HG03521 (cell line): ENCODE results near the gene INHBB.
"Not testable (repeated sequence)": the region's sequence is repeated elsewhere in the genome, so short reads cannot be mapped to it uniquely, and the experiment has no call there.

ENCODE experiments used
- ATAC-seq: cut with Tn5 transposase; IDR thresholded peaks from one replicate; pipeline ENCODE4 v1.9.1; 2021; ENCODE audit warnings: mild to moderate bottlenecking, moderate library complexity; ENCODE audit not compliant: unreplicated experiment

The INHBB gene

DNA sequence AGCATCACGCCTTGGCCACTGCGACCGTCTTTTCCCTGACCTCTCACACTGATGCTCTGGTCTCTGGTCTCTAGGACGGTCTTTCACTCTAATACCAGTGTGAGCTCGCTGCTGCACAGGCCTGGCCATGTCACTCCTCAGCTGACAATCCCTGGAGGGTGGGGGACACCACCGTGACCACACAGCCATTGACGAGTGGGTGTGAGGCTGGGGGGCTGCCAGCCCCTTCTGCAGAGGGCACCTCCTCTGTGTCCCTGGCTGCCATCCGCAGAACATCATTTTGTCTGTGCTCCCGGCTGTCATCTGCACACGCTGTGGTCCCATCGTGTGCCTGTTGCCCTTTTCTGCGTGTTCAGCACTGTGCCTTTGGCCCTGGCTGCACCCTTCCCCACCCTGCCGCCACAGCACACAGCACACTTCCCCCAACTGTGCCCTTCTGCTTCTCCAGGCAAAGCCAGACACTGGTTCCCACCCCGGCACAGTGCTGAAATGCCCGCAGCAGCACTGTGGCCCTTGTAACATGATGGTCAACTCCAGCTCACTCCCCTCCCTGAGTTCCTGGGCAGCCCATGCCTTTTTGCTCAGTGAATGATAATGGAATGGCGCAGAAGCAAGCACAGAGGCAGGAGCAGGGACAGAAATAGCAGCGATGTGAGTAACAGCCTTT is 30.4 kb upstream of the INHBB start:
- ATAC-seq: no peak

DNA sequence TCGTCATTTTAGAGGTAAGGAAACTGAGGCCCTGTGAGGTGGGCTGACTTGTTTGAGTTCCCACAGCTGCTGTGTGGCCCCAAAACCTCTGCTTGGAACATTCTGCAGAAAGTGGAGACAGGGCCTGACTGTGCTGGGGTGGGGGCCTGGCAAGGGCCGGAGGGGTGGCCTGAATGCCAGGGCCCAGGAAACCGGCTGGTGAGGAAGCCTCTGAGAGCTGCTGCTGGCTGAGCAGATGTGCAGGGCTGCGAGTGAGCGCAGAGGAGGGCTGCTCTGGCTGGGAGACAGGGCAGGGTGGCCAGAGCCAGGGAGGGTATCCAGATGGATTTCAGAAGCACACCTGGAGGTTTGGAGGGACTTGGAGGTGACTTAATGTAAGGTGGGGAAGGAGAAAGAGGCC is 29.9 kb upstream of the INHBB start:
- no peak for ATAC-seq

DNA sequence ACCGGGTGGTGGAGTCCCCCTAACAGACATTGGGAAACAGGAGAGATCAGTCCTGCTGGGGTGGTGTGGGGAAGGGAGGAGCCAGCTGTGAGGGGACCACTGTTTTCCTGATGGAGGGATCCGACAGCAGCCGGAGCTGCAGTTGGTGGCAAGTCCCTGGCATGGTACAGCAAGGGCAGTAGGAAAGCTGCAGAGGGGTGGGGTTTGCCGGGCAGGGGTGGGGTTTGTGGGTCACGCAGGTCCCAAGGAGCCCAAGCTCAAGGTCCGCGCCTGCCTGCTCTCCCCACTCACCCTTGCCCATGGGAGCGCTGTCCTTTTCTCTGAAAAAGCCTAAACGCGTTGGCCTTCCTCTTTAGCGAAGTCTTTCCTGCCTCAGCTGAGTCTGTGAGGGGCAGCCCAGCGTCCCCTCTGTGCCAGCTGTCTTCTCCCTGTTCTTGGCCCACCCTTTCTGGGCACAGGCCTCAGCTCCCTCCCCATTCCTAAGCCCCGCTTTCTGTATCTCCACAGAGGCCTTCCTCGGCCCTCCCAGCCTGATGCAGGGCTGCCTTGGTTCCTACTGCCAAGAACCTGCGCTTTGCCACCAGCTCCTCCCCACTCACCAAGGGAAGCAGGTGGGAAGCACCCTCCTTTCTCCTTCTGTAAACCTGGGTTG is 29.3 kb upstream of the INHBB start:
- no peak for ATAC-seq

DNA sequence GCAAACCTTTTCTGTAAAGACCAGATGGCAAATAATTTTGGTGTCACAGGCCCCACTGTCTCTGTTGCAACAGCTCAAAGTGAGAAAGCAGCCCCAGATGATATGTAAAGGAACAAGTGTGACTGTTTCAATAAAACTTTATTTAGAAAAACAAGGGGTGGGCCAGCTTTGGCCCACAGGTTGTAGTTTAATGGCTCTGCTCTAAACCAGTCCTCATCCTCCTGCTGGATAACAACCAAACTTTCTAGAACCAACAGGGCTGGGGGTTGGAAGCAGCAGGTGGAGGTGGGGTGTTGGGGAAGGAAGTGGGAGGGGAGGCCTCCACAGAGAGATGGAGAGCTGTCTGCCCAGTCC is 28.8 kb upstream of the INHBB start:
- ATAC-seq: no peak

DNA sequence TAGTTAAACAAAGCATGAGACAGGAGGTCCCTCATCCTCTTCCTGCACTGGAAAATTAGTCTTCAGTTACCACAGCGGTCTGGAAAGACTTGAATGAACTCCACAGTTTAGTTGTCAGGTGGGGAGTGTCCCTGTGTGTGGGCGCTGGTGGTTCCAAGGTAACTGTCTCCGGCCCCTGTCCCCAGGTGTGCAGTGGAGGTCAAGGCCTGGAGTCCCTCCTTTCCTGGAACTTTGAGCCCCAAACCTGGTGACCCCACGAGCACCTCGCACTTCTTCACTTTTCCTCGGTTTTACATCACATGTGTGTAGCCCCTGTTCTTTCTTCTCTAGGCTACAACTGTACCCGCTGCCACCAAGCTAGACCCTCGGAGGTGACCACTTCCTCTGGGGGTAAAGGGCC is 28.0 kb upstream of the INHBB start:
- ATAC-seq: no peak

DNA sequence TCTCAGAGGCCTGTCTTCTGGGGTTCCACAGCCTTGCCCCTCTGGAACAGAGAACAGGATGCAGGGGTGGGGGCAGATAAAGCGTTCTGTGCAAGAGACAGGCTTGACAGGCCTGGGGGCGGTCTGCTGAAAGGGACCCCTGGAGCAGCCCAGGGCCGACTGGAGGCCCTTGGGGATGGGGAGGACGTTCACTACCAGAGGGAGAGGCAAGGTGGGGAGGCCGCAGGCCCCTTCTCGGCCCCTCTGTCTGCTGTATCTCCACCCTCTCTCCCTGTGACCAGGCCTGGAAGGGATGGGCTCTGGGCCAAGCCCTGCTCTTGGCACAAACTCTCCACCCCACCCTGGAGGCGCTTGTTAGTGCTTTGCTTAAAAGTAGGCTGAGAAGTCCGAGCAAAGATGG is 27.3 kb upstream of the INHBB start:
- no peak for ATAC-seq

DNA sequence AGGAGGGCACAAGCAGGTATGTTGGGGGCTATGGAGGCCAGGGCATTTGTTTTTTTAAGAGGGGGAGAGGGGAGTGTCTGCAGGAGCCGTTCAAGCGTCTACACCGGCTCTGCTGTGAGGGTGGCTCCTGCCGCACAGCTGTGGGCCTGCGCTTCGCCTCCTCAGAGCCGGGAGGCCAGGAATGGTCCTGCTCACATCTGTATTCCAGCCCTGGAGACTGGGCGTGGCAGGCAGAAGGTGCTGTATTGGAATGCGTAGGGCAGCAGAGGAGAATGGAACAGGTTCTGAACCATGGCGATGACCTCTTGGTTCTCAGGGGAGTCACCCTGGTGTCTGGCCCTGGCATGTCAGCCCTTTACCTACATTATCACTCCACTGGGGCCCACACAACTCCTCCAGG is 26.8 kb upstream of the INHBB start:
- ATAC-seq: no peak

DNA sequence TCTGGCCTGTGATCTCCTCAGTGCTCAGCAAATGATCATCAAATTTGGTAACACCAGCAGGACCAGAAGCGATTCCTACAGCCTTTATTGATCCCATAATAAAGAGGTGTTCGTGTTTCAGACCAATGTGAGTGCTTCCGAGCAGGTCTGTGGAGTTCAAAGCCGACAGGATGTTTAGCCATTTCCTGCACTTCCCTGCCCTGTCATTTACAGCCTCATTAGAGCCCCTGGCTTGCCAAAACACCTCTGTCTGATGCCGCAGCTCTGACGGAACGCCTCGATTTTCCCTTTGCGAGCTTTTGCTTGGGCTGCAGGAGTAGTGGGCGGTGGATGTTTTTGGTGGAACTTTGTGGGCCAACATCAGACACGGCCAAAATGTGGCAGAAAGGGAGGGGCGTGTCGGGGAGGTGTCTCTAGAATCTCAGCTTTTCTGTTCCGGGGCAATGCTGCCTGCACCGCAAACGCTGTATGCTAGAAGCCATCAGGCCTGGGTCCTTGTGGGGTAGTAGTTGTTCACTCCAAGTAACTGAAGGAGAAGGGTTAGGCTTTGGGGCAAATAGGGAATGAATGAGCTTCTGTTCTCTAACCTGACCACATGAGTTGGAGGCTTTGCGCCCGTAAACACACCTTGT is 26.1 kb upstream of the INHBB start:
- ATAC-seq: no peak

DNA sequence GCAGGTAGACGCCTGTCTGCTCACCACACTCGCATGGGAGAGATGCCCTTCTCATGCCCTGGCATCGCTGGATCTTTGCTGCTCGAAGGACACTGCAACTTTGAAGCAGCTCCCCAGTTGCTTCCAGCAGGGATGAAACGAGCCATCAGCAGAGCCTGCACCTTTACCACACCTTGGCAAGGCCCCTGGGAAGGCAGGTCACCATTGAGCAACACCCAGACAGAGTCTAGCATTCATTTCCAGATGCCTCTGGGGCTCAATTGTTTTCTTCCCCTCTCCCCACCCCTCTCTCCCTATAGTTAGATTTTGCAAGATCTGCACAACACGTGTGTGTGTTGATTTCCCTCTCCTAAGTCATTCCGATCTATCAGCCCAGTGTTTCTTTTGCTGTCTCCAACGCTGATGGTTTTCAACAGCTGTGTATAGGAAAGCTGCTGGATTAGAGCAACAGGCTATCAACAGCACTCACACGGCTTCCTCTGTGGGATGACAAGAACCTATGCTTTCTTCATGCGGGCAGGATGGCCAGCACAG is 25.6 kb upstream of the INHBB start:
- ATAC-seq: no peak

DNA sequence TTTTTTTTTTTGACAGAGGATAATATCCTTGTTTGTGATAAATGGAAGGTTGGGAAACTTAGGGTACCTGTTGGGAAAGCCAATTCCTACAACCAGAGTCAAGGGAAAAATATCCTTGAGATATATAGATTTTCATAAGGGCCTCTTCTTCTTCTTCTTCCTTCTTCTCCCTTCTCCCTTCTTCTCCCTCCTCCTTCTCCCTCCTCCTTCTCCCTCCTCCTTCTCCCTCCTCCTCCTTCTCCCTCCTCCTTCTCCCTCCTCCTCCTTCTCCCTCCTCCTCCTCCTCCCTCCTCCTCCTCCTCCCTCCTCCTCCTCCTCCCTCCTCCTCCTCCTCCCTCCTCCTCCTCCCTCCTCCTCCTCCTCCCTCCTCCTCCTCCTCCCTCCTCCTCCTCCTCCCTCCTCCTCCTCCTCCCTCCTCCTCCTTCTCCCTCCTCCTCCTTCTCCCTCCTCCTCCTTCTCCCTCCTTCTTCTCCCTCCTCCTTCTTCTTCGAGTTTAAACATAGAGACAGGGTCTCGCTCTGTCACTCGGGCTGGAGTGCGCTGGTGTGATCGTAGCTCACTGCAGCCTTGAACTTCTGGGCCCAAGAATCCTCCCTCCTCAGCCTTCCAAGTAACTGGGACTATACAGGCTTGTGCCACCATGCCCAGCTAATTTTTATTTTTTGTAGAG is 24.9 kb upstream of the INHBB start:
- ATAC-seq: not testable (repeated sequence)

DNA sequence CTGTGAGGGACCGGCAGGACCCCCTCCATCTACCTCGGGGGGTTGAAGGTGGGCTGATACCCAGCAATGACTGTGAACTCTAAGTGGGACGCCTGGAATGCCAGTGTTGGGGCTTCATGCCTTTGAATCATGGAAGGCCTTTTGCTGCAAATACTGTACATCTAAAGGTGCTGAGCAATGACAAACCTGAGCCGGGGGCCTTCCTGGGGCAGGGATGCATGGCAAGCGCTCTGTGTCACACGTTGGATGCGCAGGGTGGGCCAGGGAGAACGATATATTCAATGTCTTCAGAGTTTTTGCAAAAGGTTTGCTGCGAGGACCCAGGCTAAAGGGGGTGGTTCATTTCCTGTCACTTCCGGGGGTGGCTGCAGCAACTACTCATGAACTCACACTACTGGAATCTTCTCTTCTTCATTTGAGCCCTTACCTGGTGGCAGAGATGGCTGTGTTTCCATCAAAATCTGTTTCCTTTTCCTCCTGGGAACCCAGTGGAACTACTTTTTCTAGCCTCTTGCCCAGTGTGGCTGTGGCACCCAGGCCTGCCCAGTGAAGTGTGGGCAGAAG is 24.1 kb upstream of the INHBB start:
- ATAC-seq: no peak

DNA sequence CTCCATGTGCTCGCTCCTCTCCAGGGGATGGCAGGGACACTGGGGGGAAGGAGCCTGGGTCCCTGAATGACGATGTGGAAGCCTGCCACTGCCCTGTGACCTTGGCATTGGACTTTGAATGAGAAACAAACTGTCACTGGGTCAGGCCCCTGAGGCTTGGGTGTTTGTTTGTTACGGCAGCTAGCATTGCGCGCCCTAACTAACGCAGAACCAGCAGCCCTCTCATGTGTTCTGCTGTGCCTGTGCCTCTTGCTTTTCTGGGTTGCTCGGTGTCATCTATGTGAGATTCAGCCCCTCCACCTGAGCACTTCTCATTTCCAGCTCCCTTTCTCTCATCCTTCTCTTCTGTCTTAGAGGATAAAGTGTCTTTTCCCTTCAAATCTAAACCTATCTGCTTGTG is 23.6 kb upstream of the INHBB start:
- ATAC-seq: no peak

DNA sequence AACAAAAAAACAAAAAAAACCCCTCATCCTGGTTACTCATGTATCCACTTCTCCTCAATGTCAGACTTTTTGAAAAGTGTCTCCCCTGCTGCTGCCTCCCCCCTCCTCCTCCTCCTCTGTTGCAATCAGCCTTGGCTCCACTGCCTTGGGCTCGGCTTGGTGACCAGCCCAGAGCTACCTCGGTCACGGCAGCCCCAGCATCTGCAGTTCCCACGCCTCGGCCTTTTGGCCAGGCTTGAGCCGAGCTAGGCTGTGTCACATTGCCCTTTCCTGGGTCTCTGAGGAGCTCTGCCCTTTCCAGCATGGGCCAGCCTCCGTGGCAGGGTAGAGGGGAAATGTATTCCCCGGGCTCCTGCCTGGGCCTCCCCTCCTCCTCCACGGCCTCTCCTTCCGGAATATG is 22.7 kb upstream of the INHBB start:
- no peak for ATAC-seq

DNA sequence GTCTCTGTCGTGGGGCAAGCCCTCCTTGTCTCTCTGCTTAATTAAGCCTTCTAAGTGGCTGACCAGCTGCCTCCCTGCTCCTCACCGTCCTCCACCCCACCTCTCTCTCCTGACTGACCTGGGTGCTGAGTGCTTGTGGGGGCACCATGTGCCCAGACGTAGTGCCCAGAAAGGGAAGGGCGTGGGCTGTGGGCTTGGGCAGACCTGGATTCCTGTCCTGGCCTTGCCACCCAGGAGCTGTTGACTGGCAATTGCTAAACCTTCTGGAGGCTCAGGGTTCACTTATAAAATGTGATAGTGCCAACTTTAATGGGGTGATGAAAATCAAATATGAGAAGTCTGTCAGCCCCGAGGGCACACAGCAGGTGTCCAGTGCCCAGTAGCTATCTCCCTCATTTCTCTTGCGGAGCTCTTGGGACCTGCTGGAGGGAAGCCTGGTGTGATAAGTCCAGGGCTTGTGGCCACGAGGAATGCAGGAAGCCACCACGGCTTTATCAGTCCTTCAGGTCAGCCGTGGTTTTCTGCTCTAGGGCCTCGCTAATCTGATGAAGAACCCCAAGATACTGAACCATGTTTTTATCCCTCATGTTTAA is 22.0 kb upstream of the INHBB start:
- ATAC-seq: no peak

DNA sequence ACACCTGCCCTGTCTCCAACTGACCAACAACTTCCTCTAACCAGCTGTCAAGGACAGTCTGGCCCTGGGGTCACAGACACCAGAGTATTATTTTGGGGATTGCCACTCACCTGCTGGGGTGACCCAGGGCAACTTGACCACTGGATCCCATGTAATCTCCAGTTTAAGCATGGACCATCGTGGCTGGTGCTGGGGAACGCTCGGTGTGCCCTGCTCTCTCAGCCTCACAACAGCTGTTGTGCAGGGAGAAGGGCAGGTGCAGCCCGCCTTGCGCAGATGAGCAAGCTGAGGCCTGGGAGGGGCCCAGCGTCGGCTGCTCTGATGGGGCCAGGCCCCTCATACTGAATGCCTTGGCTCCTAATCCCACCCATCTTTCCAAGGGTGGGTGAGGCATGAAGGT is 21.0 kb upstream of the INHBB start:
- no peak for ATAC-seq

DNA sequence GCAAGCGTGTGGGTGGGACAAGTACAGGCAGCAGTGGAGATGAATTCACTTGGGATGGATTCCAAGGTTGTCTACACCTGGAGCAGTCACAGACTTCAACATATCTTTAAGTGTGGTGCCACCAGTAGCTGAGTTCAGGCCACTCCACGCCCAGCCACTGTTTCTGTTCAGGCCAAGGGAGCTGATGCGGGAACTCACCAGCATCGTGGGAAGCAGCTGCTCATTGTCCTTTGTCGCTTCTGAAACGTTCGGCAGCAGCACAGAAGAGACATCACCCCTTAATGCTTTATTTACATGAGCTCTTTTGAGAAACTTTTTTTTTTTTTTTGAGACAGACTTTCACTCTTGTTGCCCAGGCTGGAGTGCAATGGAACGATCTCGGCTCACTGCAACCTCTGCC is 19.9 kb upstream of the INHBB start:
- ATAC-seq: no peak

DNA sequence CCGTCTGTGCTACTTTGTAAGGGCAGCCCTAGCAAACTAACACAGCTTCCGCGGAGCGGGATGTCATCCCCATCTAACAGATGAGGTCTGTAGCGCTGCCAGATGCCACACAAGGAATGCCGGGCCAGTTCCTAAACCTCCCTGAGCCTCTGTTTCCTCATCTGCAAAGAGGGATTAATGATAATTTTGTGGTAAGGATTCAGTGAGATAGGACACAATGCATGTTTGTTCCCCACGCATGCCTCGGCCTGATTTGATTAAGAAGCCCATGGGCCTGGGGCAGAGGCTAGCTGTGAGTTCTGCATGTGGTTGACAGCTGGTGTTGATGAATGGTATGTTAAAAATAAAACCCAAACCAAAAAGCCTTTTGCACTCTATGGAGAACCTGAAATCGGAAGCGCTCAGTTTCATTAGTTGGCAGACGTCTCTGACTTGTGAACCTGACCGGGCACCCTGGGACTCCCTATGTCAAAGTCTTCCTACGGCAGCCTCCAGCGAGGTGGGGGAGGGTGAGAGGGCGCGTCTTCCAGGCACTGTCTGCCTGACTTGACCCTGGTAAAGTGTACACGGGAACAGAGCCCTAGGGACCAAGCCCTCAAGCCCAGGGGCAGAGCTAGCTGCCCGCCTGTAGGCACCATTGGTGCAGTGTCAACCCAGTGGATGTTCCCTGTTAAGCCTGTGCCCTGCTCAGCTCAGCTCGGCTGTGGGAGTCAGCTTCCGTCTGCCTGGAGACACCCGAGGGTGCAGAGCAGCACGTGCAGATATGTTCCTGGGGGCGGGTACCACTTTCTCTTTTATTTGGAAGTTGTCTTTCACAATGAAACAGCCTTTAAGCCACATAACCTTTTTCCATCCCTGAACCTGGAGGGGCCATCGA is 14.8 kb upstream of the INHBB start:
- no peak for ATAC-seq

DNA sequence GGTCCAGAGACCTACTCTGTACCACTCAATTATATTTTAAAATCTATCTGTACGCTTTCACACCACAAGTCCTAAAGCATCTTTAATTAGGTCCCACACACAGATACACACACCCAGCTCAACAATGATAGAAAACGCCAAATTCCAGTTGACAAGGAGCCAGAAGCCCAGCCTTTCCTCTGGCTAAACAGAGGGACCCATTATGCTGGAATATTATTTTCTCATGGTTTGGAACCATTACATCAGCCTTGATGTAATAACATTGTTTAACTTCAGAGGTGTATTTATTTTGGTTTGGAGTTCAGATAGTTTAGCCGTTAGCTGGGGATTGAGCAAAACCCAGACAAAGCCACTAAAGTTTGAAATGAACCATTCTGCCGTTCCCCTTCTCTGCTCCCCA is 14.0 kb upstream of the INHBB start:
- ATAC-seq: no peak

DNA sequence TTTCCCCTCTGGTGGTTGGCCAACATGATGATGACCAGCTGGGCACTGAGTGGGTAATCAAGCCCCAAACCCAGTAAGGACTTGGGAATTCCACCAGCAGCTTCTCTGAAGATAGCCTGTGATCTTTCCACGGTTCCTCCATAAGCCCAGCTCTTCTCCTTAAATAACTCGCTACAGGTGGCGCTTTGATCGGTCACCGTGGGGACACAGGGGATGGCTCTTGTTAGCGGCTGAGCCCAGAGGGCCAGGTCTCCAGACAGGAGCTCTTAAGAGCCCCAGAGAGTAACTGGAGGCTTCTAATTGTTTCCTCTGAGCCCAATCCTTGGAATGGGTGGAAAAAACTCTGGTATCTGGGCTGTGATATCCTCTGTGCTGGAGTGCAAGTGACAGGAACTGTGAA is 13.6 kb upstream of the INHBB start:
- ATAC-seq: no peak

DNA sequence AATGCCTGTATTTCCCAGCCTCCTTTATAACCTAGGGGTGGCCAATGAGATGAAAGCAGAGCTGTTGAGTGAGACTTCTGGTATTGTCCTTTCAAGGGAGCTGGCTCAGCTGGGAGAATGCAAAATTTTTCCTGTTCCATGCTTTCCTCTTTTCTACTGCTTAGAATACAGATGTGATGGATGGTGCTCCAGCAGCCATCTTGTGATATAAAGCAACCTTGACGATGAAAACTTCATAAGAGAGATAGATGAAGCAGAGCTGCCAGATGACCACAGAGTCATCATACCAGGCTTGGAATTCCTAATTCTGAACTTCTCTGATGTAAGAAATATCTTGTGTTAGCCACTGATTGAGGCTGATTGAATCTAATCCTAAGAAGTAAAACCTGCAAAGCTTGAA is 11.9 kb upstream of the INHBB start:
- ATAC-seq: no peak
